ENCODE results near the gene MKNK1. TPM values are rescaled to one million over a fixed set of nuclear protein-coding genes. Genes with fewer than 3 reads are reported as not detected.

The MKNK1 gene
- polyA plus RNA-seq, 1 of the 3 experiments (the other 2 are of a cell fraction), result 28.2 TPM

DNA sequence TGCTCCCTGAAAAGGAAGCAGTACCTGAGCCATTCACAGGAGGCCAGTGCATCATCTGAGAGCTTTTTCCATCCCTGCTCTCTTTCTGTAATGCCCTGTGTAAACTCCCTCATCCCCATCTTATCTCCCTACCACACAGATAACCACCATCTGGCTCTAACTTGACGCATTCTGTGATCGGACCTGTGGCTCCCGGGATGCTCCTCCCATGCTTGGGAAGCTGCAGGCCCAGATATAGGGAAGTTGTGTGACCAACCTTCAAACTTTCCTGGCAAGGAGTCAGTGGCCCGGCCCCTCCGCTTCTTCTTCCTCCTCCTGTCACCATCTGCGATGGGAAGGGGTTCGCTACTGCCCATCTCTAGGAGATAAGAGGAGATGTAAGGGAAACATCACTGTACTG lies 21.1 kb downstream of the MKNK1 start:
- Histone ChIP-seq H3K9me3 (no peaks in the 10 kb centered on the region), H3K4me3 (ENCODE audit: low read depth in 2 of 2, low read length in 1 of 2) (no peak overlapping the region), H3F3A (replicated peaks; ENCODE audit: insufficient read depth) (no peaks in the 10 kb centered on the region), H3K4me2 (no peak overlapping the region), H4K20me1 (ENCODE audit: insufficient read depth) (no peaks in the 10 kb centered on the region), H3K9ac (no peak overlapping the region), H3K9me2 (no peaks in the 10 kb centered on the region), H3K4me1 (ENCODE audit: control insufficient read depth in 1 of 2, insufficient read depth in 2 of 2, low read depth in 1 of 2, low read length in 1 of 2) (no peaks in the 10 kb centered on the region), H3K36me3 (replicated peaks in 1 of 2; ENCODE audit: control insufficient read depth in 1 of 2, insufficient read depth in 2 of 2, low read length in 1 of 2) (peaks cover 16 to 40% of the 10 kb centered on the region in 2 experiments), H2AFZ (ENCODE audit: low read depth) (no peak overlapping the region), H3K79me2 (ENCODE audit: insufficient read depth) (no peaks in the 10 kb centered on the region), H3K27ac (ENCODE audit: low read depth in 2 of 2, low read length in 1 of 2) (no peak overlapping the region), H3K27me3 (ENCODE audit: insufficient read depth) (no peaks in the 10 kb centered on the region)
- ChIA-PET POLR2A (no interaction called here), CTCF (no interaction called here)
- TF ChIP-seq TCF12 (IDR thresholded peaks at IDR 0.05) (no peak), RFX5 (IDR thresholded peaks at IDR 0.05; ENCODE audit: low read length) (no peak), FOXJ3 (CRISPR knock-in tag; IDR thresholded peaks at IDR 0.05) (no peak), FOXM1 (IDR thresholded peaks at IDR 0.05; ENCODE audit: low read depth) (no peak), YY1 (IDR thresholded peaks at IDR 0.05; ENCODE audit: low read depth) (no peak), EP300 (IDR thresholded peaks at IDR 0.05; ENCODE audit: borderline replicate concordance in 1 of 2, low read depth in 1 of 2, low read length in 1 of 2) (no peak), MXI1 (IDR thresholded peaks at IDR 0.05; ENCODE audit: low read depth, low read length) (no peak), POLR2AphosphoS5 (IDR thresholded peaks at IDR 0.05; ENCODE audit: low read depth, low read length) (no peak), NRF1 (IDR thresholded peaks at IDR 0.05; ENCODE audit: low read depth, low read length) (no peak)
- TF ChIP-seq, protein P1, sequence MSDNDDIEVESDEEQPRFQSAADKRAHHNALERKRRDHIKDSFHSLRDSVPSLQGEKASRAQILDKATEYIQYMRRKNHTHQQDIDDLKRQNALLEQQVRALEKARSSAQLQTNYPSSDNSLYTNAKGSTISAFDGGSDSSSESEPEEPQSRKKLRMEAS (IDR thresholded peaks at IDR 0.05; ENCODE audit: low read depth), result no peak
- TF ChIP-seq, protein P2, sequence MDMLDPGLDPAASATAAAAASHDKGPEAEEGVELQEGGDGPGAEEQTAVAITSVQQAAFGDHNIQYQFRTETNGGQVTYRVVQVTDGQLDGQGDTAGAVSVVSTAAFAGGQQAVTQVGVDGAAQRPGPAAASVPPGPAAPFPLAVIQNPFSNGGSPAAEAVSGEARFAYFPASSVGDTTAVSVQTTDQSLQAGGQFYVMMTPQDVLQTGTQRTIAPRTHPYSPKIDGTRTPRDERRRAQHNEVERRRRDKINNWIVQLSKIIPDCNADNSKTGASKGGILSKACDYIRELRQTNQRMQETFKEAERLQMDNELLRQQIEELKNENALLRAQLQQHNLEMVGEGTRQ (IDR thresholded peaks at IDR 0.05; ENCODE audit: borderline replicate concordance, low read depth, low read length), result no peak
- no peak for DNase-seq
- WGBS (ENCODE audit: low lambda C conversion rate), result 83% methylated on average over 7 of the region's 7 CpGs

DNA sequence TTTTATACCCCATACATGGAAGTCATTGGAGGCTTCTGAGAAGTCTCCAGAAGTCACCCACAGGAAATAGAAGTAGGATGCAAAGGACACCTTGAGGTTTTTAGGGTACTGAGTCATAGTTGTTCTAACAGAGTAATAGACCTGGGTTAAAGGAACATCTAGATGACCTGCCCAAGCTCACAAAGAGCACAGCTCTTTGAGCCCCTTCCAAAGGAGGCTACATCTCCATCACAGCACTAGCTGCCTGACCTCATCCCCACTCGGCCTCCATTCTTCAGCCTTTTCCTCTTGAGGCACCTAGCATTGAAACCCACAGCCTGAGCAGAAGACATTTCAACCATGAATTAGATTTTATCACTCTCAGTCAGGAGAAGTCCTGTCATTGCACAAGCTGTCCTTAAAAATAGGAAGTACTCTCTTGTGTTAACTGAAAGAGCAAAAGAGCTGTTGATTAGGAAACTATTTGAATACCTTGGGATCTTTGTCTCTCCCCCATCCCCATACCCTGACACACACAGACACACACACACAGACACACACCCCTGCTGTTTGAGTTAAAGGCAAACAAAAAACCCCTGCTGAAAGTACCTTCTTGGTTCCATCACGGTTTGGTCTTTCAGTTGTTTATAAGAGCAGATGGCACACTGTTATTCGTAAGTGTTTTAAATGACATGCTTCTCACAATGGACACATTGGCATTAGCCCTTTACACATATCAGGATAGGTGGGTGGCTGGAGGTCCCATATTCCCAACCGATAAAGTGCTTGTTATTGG lies 22.2 kb downstream of the MKNK1 start:
- H3K9me2 ChIP-seq, result no peaks in the 10 kb centered on the region
- DNase-seq, result no peak
- H3K9me3 ChIP-seq, result no peaks in the 10 kb centered on the region
- H3K36me3 ChIP-seq (replicated peaks in 1 of 2; ENCODE audit: control insufficient read depth in 1 of 2, insufficient read depth in 2 of 2, low read length in 1 of 2), result peaks cover 16 to 47% of the 10 kb centered on the region in 2 experiments
- H3K9ac ChIP-seq, result no peak overlapping the region
- TF ChIP-seq, protein P2 (IDR thresholded peaks at IDR 0.05; ENCODE audit: borderline replicate concordance, low read depth, low read length), result no peak
- TF ChIP-seq TAF1 (IDR thresholded peaks at IDR 0.05; ENCODE audit: borderline replicate concordance, low read depth, low read length), result no peak
- TF ChIP-seq FOSL2 (IDR thresholded peaks at IDR 0.05; ENCODE audit: borderline replicate concordance, low read depth), result no peak
- TF ChIP-seq RFX5 (IDR thresholded peaks at IDR 0.05; ENCODE audit: low read length), result no peak
- TF ChIP-seq, protein P3, sequence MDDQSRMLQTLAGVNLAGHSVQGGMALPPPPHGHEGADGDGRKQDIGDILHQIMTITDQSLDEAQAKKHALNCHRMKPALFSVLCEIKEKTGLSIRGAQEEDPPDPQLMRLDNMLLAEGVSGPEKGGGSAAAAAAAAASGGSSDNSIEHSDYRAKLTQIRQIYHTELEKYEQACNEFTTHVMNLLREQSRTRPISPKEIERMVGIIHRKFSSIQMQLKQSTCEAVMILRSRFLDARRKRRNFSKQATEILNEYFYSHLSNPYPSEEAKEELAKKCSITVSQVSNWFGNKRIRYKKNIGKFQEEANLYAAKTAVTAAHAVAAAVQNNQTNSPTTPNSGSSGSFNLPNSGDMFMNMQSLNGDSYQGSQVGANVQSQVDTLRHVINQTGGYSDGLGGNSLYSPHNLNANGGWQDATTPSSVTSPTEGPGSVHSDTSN (IDR thresholded peaks at IDR 0.05), result no peak
- TF ChIP-seq MXI1 (IDR thresholded peaks at IDR 0.05; ENCODE audit: low read depth, low read length), result no peak
- TF ChIP-seq, protein P4, sequence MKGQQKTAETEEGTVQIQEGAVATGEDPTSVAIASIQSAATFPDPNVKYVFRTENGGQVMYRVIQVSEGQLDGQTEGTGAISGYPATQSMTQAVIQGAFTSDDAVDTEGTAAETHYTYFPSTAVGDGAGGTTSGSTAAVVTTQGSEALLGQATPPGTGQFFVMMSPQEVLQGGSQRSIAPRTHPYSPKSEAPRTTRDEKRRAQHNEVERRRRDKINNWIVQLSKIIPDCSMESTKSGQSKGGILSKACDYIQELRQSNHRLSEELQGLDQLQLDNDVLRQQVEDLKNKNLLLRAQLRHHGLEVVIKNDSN (IDR thresholded peaks at IDR 0.05; ENCODE audit: borderline replicate concordance, low read depth), result no peak
- TF ChIP-seq, protein P1 (IDR thresholded peaks at IDR 0.05; ENCODE audit: low read depth), result no peak
- TF ChIP-seq FOXJ3 (CRISPR knock-in tag; IDR thresholded peaks at IDR 0.05), result no peak
- no peaks in the 10 kb centered on the region for H3F3A ChIP-seq (replicated peaks; ENCODE audit: insufficient read depth)
- no peak overlapping the region for H3K27ac ChIP-seq (ENCODE audit: low read depth in 2 of 2, low read length in 1 of 2)
- H4K20me1 ChIP-seq (ENCODE audit: insufficient read depth), result no peaks in the 10 kb centered on the region
- WGBS (ENCODE audit: low lambda C conversion rate), result 86% methylated on average over 4 of the region's 4 CpGs
- H3K27me3 ChIP-seq (ENCODE audit: insufficient read depth), result no peaks in the 10 kb centered on the region
- H3K79me2 ChIP-seq (ENCODE audit: insufficient read depth), result no peaks in the 10 kb centered on the region
- H3K4me1 ChIP-seq (ENCODE audit: control insufficient read depth in 1 of 2, insufficient read depth in 2 of 2, low read depth in 1 of 2, low read length in 1 of 2), result no peaks in the 10 kb centered on the region
- ChIA-PET POLR2A (no interaction called here), CTCF (interaction anchor here (1.0 to 1.3 kb wide), 2 partner anchors 38 to 139 kb away, joined by 3 to 4 read pairs; no protein-coding TSS in a partner anchor)
- no peak overlapping the region for H2AFZ ChIP-seq (ENCODE audit: low read depth)
- H3K4me3 ChIP-seq (ENCODE audit: low read depth in 2 of 2, low read length in 1 of 2), result no peak overlapping the region
- no peak overlapping the region for H3K4me2 ChIP-seq

All from SK-N-SH (cell line).